ENCODE data around the gene KRTAP7-1. TPM values are rescaled to one million over a fixed set of nuclear protein-coding genes. Genes with fewer than 3 reads are reported as not detected.

KRTAP7-1 gene
- total RNA-seq, 1 experiment from 2014 or later = not detected

DNA sequence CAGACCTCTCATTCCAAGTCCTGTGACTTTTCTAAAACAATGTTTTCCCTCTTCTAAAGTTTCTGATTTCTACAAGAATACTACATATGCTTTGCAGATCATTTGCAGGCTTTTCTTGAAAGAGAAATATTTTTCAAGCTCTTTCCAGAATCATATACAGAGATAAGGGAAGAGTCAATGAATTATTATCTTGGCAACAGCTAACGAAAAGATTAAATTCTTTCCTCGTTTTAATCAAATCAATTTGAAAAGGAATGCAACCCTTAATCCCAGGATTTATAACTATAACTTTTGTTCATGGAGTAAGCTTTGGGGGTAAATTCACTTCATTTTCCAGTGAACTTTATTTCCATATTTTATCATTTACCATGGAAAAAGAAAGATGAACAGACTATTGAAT, 45.0 kb upstream of the KRTAP7-1 start:
- POLR2A ChIA-PET = no interaction called here
- CTCF ChIA-PET = no interaction called here
- RAD21 ChIA-PET (ENCODE audit: low non-redundant PET in 1 of 2, low total read pairs in 2 of 2, uncharacterized antibody in 2 of 2, unreplicated experiment in 2 of 2) = no interaction called here
- DNase-seq (ENCODE audit: low read depth, low spot score) (no peak), ATAC-seq (no peak)
- Histone ChIP-seq H4K20me1 (ENCODE audit: insufficient read depth) (no peaks in the 10 kb centered on the region), H2AFZ (ENCODE audit: low read depth, low read length, poor library complexity, severe bottlenecking) (no peak overlapping the region), H3K27me3 (ENCODE audit: insufficient read depth, low read length) (no peaks in the 10 kb centered on the region), H3K4me2 (ENCODE audit: low read length) (no peak overlapping the region), H3K4me3 (replicated peaks in 1 of 2; ENCODE audit: low read depth in 1 of 2, low read length in 2 of 2) (no peak overlapping the region), H3K9me2 (ENCODE audit: insufficient read depth) (no peaks in the 10 kb centered on the region), H3K36me3 (ENCODE audit: control insufficient read depth in 1 of 2, insufficient read depth in 2 of 2, low read length in 2 of 2) (no peaks in the 10 kb centered on the region), H3K79me2 (ENCODE audit: insufficient read depth, low read length) (no peaks in the 10 kb centered on the region), H3K9me3 (ENCODE audit: control insufficient read depth in 1 of 2, insufficient read depth in 1 of 2, low read depth in 1 of 2, low read length in 2 of 2) (peaks cover 0 to 6% of the 10 kb centered on the region in 2 experiments; a peak in 3 of 4 replicates), H3K9ac (ENCODE audit: low read length) (no peak overlapping the region), H3K4me1 (ENCODE audit: control insufficient read depth in 1 of 2, insufficient read depth in 2 of 2, low read length in 2 of 2) (no peaks in the 10 kb centered on the region), H3K27ac (ENCODE audit: low read depth, low read length) (no peak overlapping the region)
- no TSS peak for BruUV-seq (replicated peaks)
- intact Hi-C loops (cut with micrococcal nuclease) = no loop called here
- TF ChIP-seq FOSL1 (IDR thresholded peaks at IDR 0.05; ENCODE audit: low read depth) = no peak
- no peak for TF ChIP-seq TCF7L2 (IDR thresholded peaks at IDR 0.05; ENCODE audit: borderline replicate concordance, extremely low read depth, insufficient read depth, insufficient read length)
- no peak for TF ChIP-seq RAD21 (IDR thresholded peaks at IDR 0.05; ENCODE audit: low read depth)
- TF ChIP-seq POLR2AphosphoS5 (IDR thresholded peaks at IDR 0.05; ENCODE audit: low read depth, low read length) = no peak
- TF ChIP-seq, protein P1, sequence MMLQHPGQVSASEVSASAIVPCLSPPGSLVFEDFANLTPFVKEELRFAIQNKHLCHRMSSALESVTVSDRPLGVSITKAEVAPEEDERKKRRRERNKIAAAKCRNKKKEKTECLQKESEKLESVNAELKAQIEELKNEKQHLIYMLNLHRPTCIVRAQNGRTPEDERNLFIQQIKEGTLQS (IDR thresholded peaks at IDR 0.05) = no peak
- no peak for TF ChIP-seq CBX3 (IDR thresholded peaks at IDR 0.05; ENCODE audit: low read depth)
- TF ChIP-seq SRF (IDR thresholded peaks at IDR 0.05; ENCODE audit: low read depth) = no peak
- TF ChIP-seq CEBPB (IDR thresholded peaks at IDR 0.05; ENCODE audit: low read depth) = no peak
- TF ChIP-seq YY1 (IDR thresholded peaks at IDR 0.05; ENCODE audit: extremely low read depth, insufficient replicate concordance, low read depth, low read length) = no peak

DNA sequence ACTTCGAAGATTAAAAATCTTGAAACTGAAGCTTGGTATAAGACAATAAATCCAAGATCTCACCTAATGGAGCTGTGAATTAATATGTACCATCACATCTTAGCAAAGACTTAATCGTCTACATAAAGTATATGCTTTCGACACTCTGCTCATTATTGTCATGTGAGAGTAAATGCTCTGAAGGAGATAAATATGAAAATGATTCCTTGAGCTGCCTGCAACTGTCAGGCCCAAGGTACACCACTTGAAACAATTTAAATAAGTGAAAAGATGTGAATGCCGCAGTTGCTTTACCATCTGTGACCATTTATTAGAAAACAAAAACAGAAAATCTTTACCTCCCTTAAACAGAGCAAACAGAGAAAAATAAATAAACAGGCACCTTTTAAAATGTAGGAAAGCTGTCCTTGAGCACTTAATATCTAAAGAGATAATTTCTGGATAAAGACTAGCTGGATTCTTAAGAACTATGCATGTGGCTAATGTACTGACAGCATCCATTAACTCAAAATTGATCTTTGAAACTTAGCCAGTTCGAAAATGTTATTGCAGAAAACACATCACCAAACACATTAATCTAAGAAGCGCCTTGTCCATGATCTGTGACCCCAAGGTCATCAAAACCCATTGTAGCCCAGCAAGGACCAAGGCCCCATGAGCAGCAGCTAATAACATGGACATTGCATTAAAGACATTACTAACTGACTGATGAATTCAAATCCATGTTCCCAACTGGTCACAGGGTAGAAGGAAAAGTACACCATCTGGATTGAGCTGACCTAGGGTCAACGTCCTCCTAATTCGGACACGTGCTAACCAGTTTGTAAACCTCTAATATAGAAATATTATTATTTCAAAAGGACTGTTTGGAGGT, 18.3 kb upstream of the KRTAP7-1 start:
- BruUV-seq (replicated peaks) = no TSS peak
- H3K4me1 ChIP-seq (ENCODE audit: control insufficient read depth in 1 of 2, insufficient read depth in 2 of 2, low read length in 2 of 2) = no peaks in the 10 kb centered on the region
- RAD21 ChIA-PET (ENCODE audit: low non-redundant PET in 1 of 2, low total read pairs in 2 of 2, uncharacterized antibody in 2 of 2, unreplicated experiment in 2 of 2) = no interaction called here
- H3K27ac ChIP-seq (ENCODE audit: low read depth, low read length) = no peak overlapping the region
- peaks cover 0 to 12% of the 10 kb centered on the region in 2 experiments; a peak in 1 of 4 replicates for H3K9me3 ChIP-seq (ENCODE audit: control insufficient read depth in 1 of 2, insufficient read depth in 1 of 2, low read depth in 1 of 2, low read length in 2 of 2)
- POLR2A ChIA-PET = no interaction called here
- H3K9me2 ChIP-seq (ENCODE audit: insufficient read depth) = no peaks in the 10 kb centered on the region
- H3K36me3 ChIP-seq (ENCODE audit: control insufficient read depth in 1 of 2, insufficient read depth in 2 of 2, low read length in 2 of 2) = no peaks in the 10 kb centered on the region
- H3K4me2 ChIP-seq (ENCODE audit: low read length) = no peak overlapping the region
- H3K9ac ChIP-seq (ENCODE audit: low read length) = no peak overlapping the region
- no peaks in the 10 kb centered on the region for H3K27me3 ChIP-seq (ENCODE audit: insufficient read depth, low read length)
- TF ChIP-seq, protein P1 (IDR thresholded peaks at IDR 0.05) = no peak
- TF ChIP-seq, protein P2, sequence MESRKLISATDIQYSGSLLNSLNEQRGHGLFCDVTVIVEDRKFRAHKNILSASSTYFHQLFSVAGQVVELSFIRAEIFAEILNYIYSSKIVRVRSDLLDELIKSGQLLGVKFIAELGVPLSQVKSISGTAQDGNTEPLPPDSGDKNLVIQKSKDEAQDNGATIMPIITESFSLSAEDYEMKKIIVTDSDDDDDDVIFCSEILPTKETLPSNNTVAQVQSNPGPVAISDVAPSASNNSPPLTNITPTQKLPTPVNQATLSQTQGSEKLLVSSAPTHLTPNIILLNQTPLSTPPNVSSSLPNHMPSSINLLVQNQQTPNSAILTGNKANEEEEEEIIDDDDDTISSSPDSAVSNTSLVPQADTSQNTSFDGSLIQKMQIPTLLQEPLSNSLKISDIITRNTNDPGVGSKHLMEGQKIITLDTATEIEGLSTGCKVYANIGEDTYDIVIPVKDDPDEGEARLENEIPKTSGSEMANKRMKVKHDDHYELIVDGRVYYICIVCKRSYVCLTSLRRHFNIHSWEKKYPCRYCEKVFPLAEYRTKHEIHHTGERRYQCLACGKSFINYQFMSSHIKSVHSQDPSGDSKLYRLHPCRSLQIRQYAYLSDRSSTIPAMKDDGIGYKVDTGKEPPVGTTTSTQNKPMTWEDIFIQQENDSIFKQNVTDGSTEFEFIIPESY (IDR thresholded peaks at IDR 0.05; ENCODE audit: extremely low read depth, insufficient replicate concordance, low read length) = no peak
- TF ChIP-seq CEBPB (IDR thresholded peaks at IDR 0.05; ENCODE audit: low read depth) = no peak
- TF ChIP-seq ZNF274 (IDR thresholded peaks at IDR 0.05; ENCODE audit: low read depth, low read length) = no peak
- TF ChIP-seq RAD21 (IDR thresholded peaks at IDR 0.05; ENCODE audit: low read depth) = no peak
- no peak for TF ChIP-seq CBX3 (IDR thresholded peaks at IDR 0.05; ENCODE audit: low read depth)
- TF ChIP-seq FOSL1 (IDR thresholded peaks at IDR 0.05; ENCODE audit: low read depth) = no peak
- TF ChIP-seq JUND (IDR thresholded peaks at IDR 0.05) = no peak
- no peak for TF ChIP-seq POLR2AphosphoS5 (IDR thresholded peaks at IDR 0.05; ENCODE audit: low read depth, low read length)
- H3K4me3 ChIP-seq (replicated peaks in 1 of 2; ENCODE audit: low read depth in 1 of 2, low read length in 2 of 2) = no peak overlapping the region
- H4K20me1 ChIP-seq (ENCODE audit: insufficient read depth) = no peaks in the 10 kb centered on the region
- CTCF ChIA-PET = no interaction called here
- DNase-seq (ENCODE audit: low read depth, low spot score) (no peak), ATAC-seq (no peak)
- H3K79me2 ChIP-seq (ENCODE audit: insufficient read depth, low read length) = no peaks in the 10 kb centered on the region
- no peak overlapping the region for H2AFZ ChIP-seq (ENCODE audit: low read depth, low read length, poor library complexity, severe bottlenecking)
- intact Hi-C loops (cut with micrococcal nuclease) = no loop called here

Measured in HCT116 (cell line).